GM18861 (cell line): ENCODE results near the gene ZNF483.
"Not testable (repeated sequence)": the region's sequence is repeated elsewhere in the genome, so short reads cannot be mapped to it uniquely, and the experiment has no call there.

Experiments
- ATAC-seq: cut with Tn5 transposase; IDR thresholded peaks from one replicate; pipeline ENCODE4 v1.9.1; 2021; ENCODE audit not compliant: unreplicated experiment

The ZNF483 gene

GRCh38 chr9:111610149-111610548 is 85.2 kb downstream of the ZNF483 start:
- ATAC-seq = no peak

GRCh38 chr9:111610845-111611244 is 85.9 kb downstream of the ZNF483 start:
- ATAC-seq = no peak

- ATAC-seq = no peak
Measured at GRCh38 chr9:111613436-111614040, 88.6 kb downstream of the ZNF483 start.

GRCh38 chr9:111615928-111616327 is 90.9 kb downstream of the ZNF483 start:
- no peak for ATAC-seq

GRCh38 chr9:111617349-111617748 is 92.4 kb downstream of the ZNF483 start:
- not testable (repeated sequence) for ATAC-seq

- ATAC-seq = no peak
Measured at GRCh38 chr9:111621895-111622480, 97.0 kb downstream of the ZNF483 start.

GRCh38 chr9:111622626-111623025 is 97.6 kb downstream of the ZNF483 start:
- no peak for ATAC-seq
